GOT3 (cell line): Measurements from ENCODE around the gene SLIT1.

Experiments used
- DNase-seq: peaks from one replicate; lab custom pipeline; 2025; ENCODE audit warnings: mixed read lengths; lab: John Stamatoyannopoulos, UW

Gene SLIT1

GRCh38 chr10:97139651-97140048 is 46.1 kb downstream of the SLIT1 start:
- no peak for DNase-seq

GRCh38 chr10:97138846-97139245 is 46.9 kb downstream of the SLIT1 start:
- no peak for DNase-seq

GRCh38 chr10:97138174-97138573 is 47.6 kb downstream of the SLIT1 start:
- DNase-seq: no peak

GRCh38 chr10:97136756-97137155 is 49.0 kb downstream of the SLIT1 start:
- no peak for DNase-seq

- no peak for DNase-seq
Observed at GRCh38 chr10:97135464-97135863, 50.3 kb downstream of the SLIT1 start.

- DNase-seq: no peak
Observed at GRCh38 chr10:97134983-97135382, 50.8 kb downstream of the SLIT1 start.

GRCh38 chr10:97134110-97134509 is 51.6 kb downstream of the SLIT1 start:
- DNase-seq: no peak

- no peak for DNase-seq
Observed at GRCh38 chr10:97132273-97132672, 53.5 kb downstream of the SLIT1 start.

GRCh38 chr10:97131666-97132065 is 54.1 kb downstream of the SLIT1 start:
- no peak for DNase-seq

- DNase-seq: no peak
Observed at GRCh38 chr10:97131181-97131628, 54.6 kb downstream of the SLIT1 start.

GRCh38 chr10:97129666-97130065 is 56.1 kb downstream of the SLIT1 start:
- DNase-seq: no peak

GRCh38 chr10:97128516-97129154 is 57.1 kb downstream of the SLIT1 start:
- DNase-seq: no peak

GRCh38 chr10:97128039-97128492 is 57.7 kb downstream of the SLIT1 start:
- no peak for DNase-seq

- DNase-seq: no peak
Observed at GRCh38 chr10:97127509-97127908, 58.2 kb downstream of the SLIT1 start.

GRCh38 chr10:97124211-97124610 is 61.5 kb downstream of the SLIT1 start:
- no peak for DNase-seq

GRCh38 chr10:97123765-97124164 is 62.0 kb downstream of the SLIT1 start:
- DNase-seq: no peak

- no peak for DNase-seq
Observed at GRCh38 chr10:97121041-97121440, 64.7 kb downstream of the SLIT1 start.

GRCh38 chr10:97120370-97120769 is 65.4 kb downstream of the SLIT1 start:
- no peak for DNase-seq

GRCh38 chr10:97119058-97119745 is 66.6 kb downstream of the SLIT1 start:
- DNase-seq: no peak

GRCh38 chr10:97117372-97117771 is 68.4 kb downstream of the SLIT1 start:
- DNase-seq: no peak

GRCh38 chr10:97116462-97117162 is 69.1 kb downstream of the SLIT1 start:
- no peak for DNase-seq

- DNase-seq: no peak
Observed at GRCh38 chr10:97115846-97116245, 69.9 kb downstream of the SLIT1 start.

- no peak for DNase-seq
Observed at GRCh38 chr10:97111615-97112014, 74.1 kb downstream of the SLIT1 start.
